IMR-90 (cell line): ENCODE data around the gene SLCO2B1. TPM values are rescaled to one million over a fixed set of nuclear protein-coding genes. Genes with fewer than 3 reads are reported as not detected.

Source experiments
- ATAC-seq: fragments of 200-7000 bp; cut with Tn5 transposase; 2 replicates; pipeline ENCODE4 v1.9.1; 2020; ENCODE audit warnings: low read depth, mild to moderate bottlenecking, moderate library complexity
- BruUV-seq: library from RNA; stranded (reverse); fragments of 400-500 nt; replicated peaks from 2 replicates; lab custom pipeline; 2021; lab: Mats Ljungman, UMichigan
- CTCF ChIA-PET: fragments of 300-600 bp; formaldehyde crosslinking; extraction: SDS; loops from one replicate; lab custom pipeline; 2021; ENCODE audit warnings: antibody characterized with exemption; lab: Yijun Ruan, JAX
- POLR2A ChIA-PET: fragments of 300-600 bp; sonication (Branson Sonifier 250); formaldehyde crosslinking; loops from one replicate; lab custom pipeline; 2022; ENCODE audit warnings: antibody characterized with exemption; ENCODE audit not compliant: unreplicated experiment; lab: Charles Lee
- DNase-seq: peaks from one replicate; pipeline ENCODE4 v3.0.0; 2013
- H2AFZ ChIP-seq: replicated peaks from 2 replicates; pipeline ENCODE3; 2013; ENCODE audit warnings: low read length, mild to moderate bottlenecking; ENCODE audit not compliant: poor library complexity
- H2AK5ac ChIP-seq: 2 replicates; pipeline ENCODE4 v1.6.1; 2013; ENCODE audit warnings: low read depth, low read length, inconsistent platforms
- H2AK9ac ChIP-seq: replicated peaks from 2 replicates; pipeline ENCODE3; 2013; ENCODE audit warnings: mild to moderate bottlenecking, low read depth, low read length, moderate library complexity; ENCODE audit not compliant: poor library complexity
- H2BK120ac ChIP-seq: 2 replicates; pipeline ENCODE4 v1.6.1; 2013; ENCODE audit warnings: low read depth, low read length, inconsistent platforms
- H2BK15ac ChIP-seq: 3 replicates; pipeline ENCODE4 v1.6.1; 2013; ENCODE audit warnings: low read depth, low read length, inconsistent platforms
- H2BK20ac ChIP-seq: 2 replicates; pipeline ENCODE4 v1.6.1; 2013; ENCODE audit warnings: low read depth, mild to moderate bottlenecking, inconsistent platforms, low read length, moderate library complexity
- H2BK5ac ChIP-seq: 2 replicates; pipeline ENCODE4 v1.6.1; 2013; ENCODE audit warnings: mild to moderate bottlenecking, low read depth, low read length, inconsistent platforms; ENCODE audit not compliant: poor library complexity, severe bottlenecking
- H3K14ac ChIP-seq: replicated peaks from 2 replicates; pipeline ENCODE4 v1.6.1; 2013; ENCODE audit warnings: low read depth, low read length, inconsistent platforms
- H3K18ac ChIP-seq: 2 replicates; pipeline ENCODE4 v1.6.1; 2013; ENCODE audit warnings: low read depth, low read length, control low read depth
- H3K23ac ChIP-seq: 2 replicates; pipeline ENCODE4 v1.6.1; 2013; ENCODE audit warnings: low read depth, low read length, inconsistent platforms
- H3K27ac ChIP-seq: 2 replicates; pipeline ENCODE4 v1.5.1; 2013; ENCODE audit warnings: mild to moderate bottlenecking, control low read depth, low read length; ENCODE audit not compliant: insufficient read depth
- H3K27me3 ChIP-seq: 2 replicates; pipeline ENCODE4 v1.6.1; 2013; ENCODE audit warnings: low read length; ENCODE audit not compliant: control insufficient read depth, insufficient read depth
- H3K36me3 ChIP-seq: 2 replicates; pipeline ENCODE4 v1.6.1; 2013; ENCODE audit warnings: low read length, mixed read lengths; ENCODE audit not compliant: control insufficient read depth, insufficient read depth
- H3K4ac ChIP-seq: 2 replicates; pipeline ENCODE4 v1.6.1; 2013; ENCODE audit warnings: low read depth, low read length, inconsistent platforms
- H3K4me1 ChIP-seq: 2 replicates; pipeline ENCODE4 v1.6.1; 2013; ENCODE audit warnings: low read length, mixed read lengths; ENCODE audit not compliant: control insufficient read depth, insufficient read depth
- H3K4me2 ChIP-seq: 2 replicates; pipeline ENCODE4 v1.6.1; 2013; ENCODE audit warnings: low read depth, mild to moderate bottlenecking, control low read depth, low read length, moderate library complexity
- H3K4me3 ChIP-seq: 2 replicates; pipeline ENCODE4 v1.5.1; 2013; ENCODE audit warnings: low read depth, mild to moderate bottlenecking, control low read depth, low read length, moderate library complexity; ENCODE audit not compliant: insufficient read depth
- H3K56ac ChIP-seq: 2 replicates; pipeline ENCODE4 v1.6.1; 2013; ENCODE audit warnings: low read length, inconsistent platforms; ENCODE audit not compliant: insufficient read depth; ENCODE audit errors: extremely low read depth
- H3K79me1 ChIP-seq, 2 experiments: 2 replicates each; pipeline ENCODE4 v1.6.1; 2013; ENCODE audit warnings: low read length in 2 of 2, inconsistent platforms in 1 of 2, low read depth in 1 of 2
- H3K9ac ChIP-seq: 2 replicates; pipeline ENCODE4 v1.6.1; 2013; ENCODE audit warnings: low read depth, low read length, control low read depth
- H3K9me1 ChIP-seq: 2 replicates; pipeline ENCODE4 v1.6.1; 2013; ENCODE audit warnings: low read length, inconsistent platforms; ENCODE audit not compliant: insufficient read depth
- H3K9me3 ChIP-seq: 2 replicates; pipeline ENCODE4 v1.6.1; 2013; ENCODE audit warnings: low read length; ENCODE audit not compliant: control insufficient read depth, insufficient read depth
- H4K20me1 ChIP-seq: 2 replicates; pipeline ENCODE4 v1.6.1; 2013; ENCODE audit warnings: low read length, inconsistent platforms; ENCODE audit not compliant: insufficient read depth
- H4K5ac ChIP-seq: 2 replicates; pipeline ENCODE4 v1.6.1; 2013; ENCODE audit warnings: mild to moderate bottlenecking, low read depth, low read length, control low read depth
- H4K8ac ChIP-seq, 2 experiments: 2 replicates each; pipeline ENCODE4 v1.6.1; 2013; ENCODE audit warnings: low read depth in 2 of 2, low read length in 2 of 2, control low read depth in 1 of 2, inconsistent platforms in 1 of 2
- H4K91ac ChIP-seq: 2 replicates; pipeline ENCODE4 v1.6.1; 2013; ENCODE audit warnings: low read depth, low read length, inconsistent platforms; ENCODE audit not compliant: insufficient read depth
- BHLHE40 ChIP-seq: fragments of 150-350 bp; IDR thresholded peaks from 2 replicates; pipeline ENCODE4 v1.6.1; 2016; ENCODE audit warnings: mild to moderate bottlenecking, low read depth, low read length
- CEBPB ChIP-seq: IDR thresholded peaks from 2 replicates; pipeline ENCODE4 v1.6.1; 2012; ENCODE audit warnings: low read depth, low read length, improper control_type of control experiment
- MAZ ChIP-seq: IDR thresholded peaks from 2 replicates; pipeline ENCODE4 v1.6.1; 2012; ENCODE audit warnings: low read depth, mild to moderate bottlenecking, low read length, improper control_type of control experiment, moderate library complexity, borderline replicate concordance
- POLR2A ChIP-seq: IDR thresholded peaks from 2 replicates; pipeline ENCODE4 v1.6.1; 2012; ENCODE audit warnings: mild to moderate bottlenecking, low read depth, low read length
- RAD21 ChIP-seq: IDR thresholded peaks from 2 replicates; pipeline ENCODE4 v1.6.1; 2012; ENCODE audit warnings: low read length, improper control_type of control experiment
- RFX5 ChIP-seq: IDR thresholded peaks from 2 replicates; pipeline ENCODE4 v1.8.0; 2012; ENCODE audit warnings: low read depth, mild to moderate bottlenecking, low read length, moderate library complexity
- USF2 ChIP-seq: fragments of 150-350 bp; IDR thresholded peaks from 2 replicates; pipeline ENCODE4 v1.6.1; 2017; ENCODE audit warnings: mild to moderate bottlenecking, antibody characterized with exemption, low read length, low read depth
- WGBS, 2 experiments: methylation state at CpG; one replicate each; pipeline versions ENCODE4 v1.1.5 to v1.1.7; 2013; ENCODE audit warnings: missing lambda C conversion rate in 2 of 2; ENCODE audit not compliant: insufficient read length in 1 of 2; ENCODE audit errors: extremely low coverage in 2 of 2; 5-methylcytosine and 5-hydroxymethylcytosine counted together
- dilution Hi-C: fragments of 300-500 bp; cut with HindIII; formaldehyde crosslinking; loops from one replicate; pipeline ENCODE4 v1.14.3; 2018; ENCODE audit warnings: low sequenced_read_pairs; ENCODE audit not compliant: unreplicated experiment
- in situ Hi-C: fragments of 300-500 bp; cut with MboI; formaldehyde crosslinking; loops from 3 replicates; pipeline ENCODE4 v1.14.3; 2019; ENCODE audit warnings: low sequenced_read_pairs, inconsistent platforms, mixed read lengths
- intact Hi-C: fragments of 100-400 bp; cut with micrococcal nuclease; formaldehyde crosslinking; loops from 2 replicates; pipeline ENCODE4 v1.10.0; 2022
- polyA plus RNA-seq, 3 experiments: library from polyadenylated mRNA; depleted of rRNA; stranded (reverse); fragments of >200 nt; gene quantifications; 2 replicates each; pipeline ENCODE4 v1.2.3, GENCODE V29; 2012; ENCODE audit warnings: low replicate concordance in 1 of 3
- total RNA-seq: library from RNA; depleted of rRNA; stranded (reverse); fragments of >200 nt; gene quantifications from 2 replicates; pipeline ENCODE4 v1.2.3, GENCODE V29; 2012
- TF ChIP-seq, protein P1 (sequence below): fragments of 150-350 bp; IDR thresholded peaks from 2 replicates; pipeline ENCODE4 v1.6.1; 2016; ENCODE audit warnings: low read depth, mild to moderate bottlenecking, low read length, moderate library complexity, borderline replicate concordance

Gene SLCO2B1
- total and polyA plus RNA-seq, 2 of the 4 experiments (the other 2 are of a cell fraction): not detected

GRCh38 chr11:75236062-75236461 is 85.2 kb downstream of the SLCO2B1 start:
- Histone ChIP-seq H3K23ac (no peak overlapping the region), H3K36me3 (no peaks in the 10 kb centered on the region), H4K8ac (no peak overlapping the region), H3K27ac (no peak overlapping the region), H2BK15ac (no peak overlapping the region), H2AK5ac (no peak overlapping the region), H3K18ac (no peak overlapping the region), H3K4me1 (no peaks in the 10 kb centered on the region), H3K27me3 (peaks cover 45% of the 10 kb centered on the region), H3K9me1 (no peaks in the 10 kb centered on the region), H3K4me3 (no peak overlapping the region), H4K20me1 (no peaks in the 10 kb centered on the region; the same call in 1 of the 2 replicates), H3K4me2 (no peak overlapping the region), H3K79me1 (no peaks in the 10 kb centered on the region), H4K91ac (no peak overlapping the region), H3K4ac (no peak overlapping the region), H3K56ac (no peak overlapping the region), H4K5ac (no peak overlapping the region), H2AFZ (no peak overlapping the region), H3K9ac (no peak overlapping the region), H2BK5ac (no peak overlapping the region), H3K9me3 (no peaks in the 10 kb centered on the region), H2BK20ac (no peak overlapping the region), H2AK9ac (no peak overlapping the region), H2BK120ac (no peak overlapping the region), H3K14ac (no peak overlapping the region)
- ChIA-PET POLR2A (no interaction called here), CTCF (no interaction called here)
- TF ChIP-seq, protein P1, sequence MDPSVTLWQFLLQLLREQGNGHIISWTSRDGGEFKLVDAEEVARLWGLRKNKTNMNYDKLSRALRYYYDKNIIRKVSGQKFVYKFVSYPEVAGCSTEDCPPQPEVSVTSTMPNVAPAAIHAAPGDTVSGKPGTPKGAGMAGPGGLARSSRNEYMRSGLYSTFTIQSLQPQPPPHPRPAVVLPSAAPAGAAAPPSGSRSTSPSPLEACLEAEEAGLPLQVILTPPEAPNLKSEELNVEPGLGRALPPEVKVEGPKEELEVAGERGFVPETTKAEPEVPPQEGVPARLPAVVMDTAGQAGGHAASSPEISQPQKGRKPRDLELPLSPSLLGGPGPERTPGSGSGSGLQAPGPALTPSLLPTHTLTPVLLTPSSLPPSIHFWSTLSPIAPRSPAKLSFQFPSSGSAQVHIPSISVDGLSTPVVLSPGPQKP: no peak
- TF ChIP-seq CEBPB (no peak), BHLHE40 (no peak), RFX5 (no peak), USF2 (no peak), MAZ (no peak), POLR2A (no peak), RAD21 (no peak)
- BruUV-seq: no TSS peak
- intact Hi-C loops (no loop called here), in situ Hi-C loops (no loop called here), dilution Hi-C loops (no loop called here)
- DNase-seq (no peak), ATAC-seq (no peak)
- 14% methylated on average over 1 of the region's 8 CpGs; no CpG with 5 or more reads in 1 of the 2 experiments for WGBS, 2 experiments
